Stimulated activated CD8-positive, alpha-beta memory T cell treated with anti-CD3 and anti-CD28 coated beads, Interleukin-15, amount 100 ng/mL, for 4 hours (primary cell): ENCODE results near the gene CIART.
"Not testable (repeated sequence)": the region's sequence is repeated elsewhere in the genome, so short reads cannot be mapped to it uniquely, and the experiment has no call there.

Experiments
- DNase-seq, 2 donors: peaks; one replicate each; pipeline ENCODE4 v3.0.0-alpha.2; 2020; ENCODE audit warnings: low read depth in 2 of 2

The CIART gene

DNA sequence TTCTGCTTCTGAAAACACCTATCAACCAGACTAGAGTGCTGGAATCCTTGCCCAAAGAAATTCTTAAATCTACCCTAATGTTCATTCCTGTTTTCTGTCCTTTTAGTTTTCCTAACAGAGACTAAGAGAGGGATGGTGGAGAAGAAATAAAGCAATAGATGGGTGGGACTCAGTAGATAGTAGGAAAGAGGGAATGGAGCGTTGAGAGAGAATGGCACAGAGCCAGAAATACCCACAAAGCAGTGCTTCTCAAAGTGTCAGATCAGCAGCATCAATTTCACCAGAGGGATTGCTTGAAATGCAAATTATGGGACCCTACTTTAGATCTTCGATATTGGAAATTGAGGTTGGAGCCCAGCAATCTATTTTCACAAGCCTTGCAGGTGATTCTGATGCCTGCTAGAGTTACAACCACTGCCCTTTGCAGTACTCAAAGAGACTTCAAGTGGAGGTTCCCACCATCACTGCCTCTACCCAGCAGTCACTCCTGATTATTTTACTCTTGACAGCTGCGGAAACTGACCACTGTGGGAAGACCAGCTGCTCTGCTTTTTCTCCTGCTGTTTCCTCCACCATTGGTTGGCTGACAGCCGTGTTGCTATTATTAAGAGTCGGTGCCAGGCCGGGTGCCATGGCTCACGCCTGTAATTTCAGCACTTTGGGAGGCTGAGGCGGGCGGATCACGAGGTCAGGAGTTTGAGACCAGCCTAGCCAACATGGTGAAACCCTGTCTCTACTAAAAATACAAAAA, 27.6 kb downstream of the CIART start:
- no peak for DNase-seq

DNA sequence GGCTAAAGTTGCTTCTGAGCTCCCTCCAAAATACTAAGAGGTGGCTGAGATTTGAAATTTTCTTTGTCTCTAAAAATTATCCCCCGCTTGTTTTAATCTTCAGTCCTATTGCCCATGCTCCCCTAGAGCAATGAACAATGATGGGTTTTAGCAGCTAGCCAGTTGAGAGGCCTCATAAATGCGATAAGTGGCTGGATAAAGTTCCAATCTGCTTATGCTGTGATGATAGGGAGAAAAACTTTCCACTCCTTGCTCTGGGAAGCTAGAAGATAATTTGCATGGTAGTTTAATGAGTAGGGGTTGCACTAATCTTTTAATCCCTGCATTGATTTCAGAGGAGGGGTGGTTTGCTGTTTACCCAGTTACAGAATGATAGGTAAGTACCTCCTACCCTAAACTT, 29.4 kb downstream of the CIART start:
- no peak for DNase-seq

DNA sequence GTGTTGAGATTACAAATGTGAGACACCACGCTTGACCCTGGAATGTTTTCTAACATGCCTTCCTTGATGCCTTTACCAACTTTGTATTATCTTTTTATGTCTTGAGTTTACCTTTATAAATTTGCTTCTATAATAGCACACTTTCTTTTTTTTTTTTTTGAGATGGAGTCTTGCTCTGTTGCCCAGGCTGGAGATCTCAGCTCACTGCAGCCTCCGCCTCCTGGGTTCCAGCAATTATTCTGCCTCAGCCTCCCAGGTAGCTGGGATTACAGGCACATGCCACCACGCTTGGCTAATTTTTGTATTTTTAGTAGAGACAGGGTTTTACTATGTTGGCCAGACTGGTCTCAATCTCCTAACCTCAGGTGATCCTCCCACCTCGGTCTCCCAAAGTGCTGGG, 32.3 kb downstream of the CIART start:
- DNase-seq: not testable (repeated sequence)

DNA sequence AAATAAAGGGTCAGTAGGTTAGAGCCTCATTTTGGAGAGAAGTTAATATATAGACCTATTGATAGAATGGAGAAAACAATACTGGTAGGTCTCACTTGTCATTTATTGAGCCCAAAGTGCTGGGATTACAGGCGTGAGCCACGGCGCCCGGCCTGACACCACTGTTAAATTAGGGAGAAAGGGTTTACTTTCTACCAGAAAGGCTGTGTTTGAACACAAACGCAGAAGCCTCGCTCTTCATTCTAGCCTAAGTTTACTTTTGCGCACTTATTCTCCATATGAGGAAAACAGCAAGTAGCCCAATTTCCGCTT, 38.3 kb downstream of the CIART start:
- no peak for DNase-seq

DNA sequence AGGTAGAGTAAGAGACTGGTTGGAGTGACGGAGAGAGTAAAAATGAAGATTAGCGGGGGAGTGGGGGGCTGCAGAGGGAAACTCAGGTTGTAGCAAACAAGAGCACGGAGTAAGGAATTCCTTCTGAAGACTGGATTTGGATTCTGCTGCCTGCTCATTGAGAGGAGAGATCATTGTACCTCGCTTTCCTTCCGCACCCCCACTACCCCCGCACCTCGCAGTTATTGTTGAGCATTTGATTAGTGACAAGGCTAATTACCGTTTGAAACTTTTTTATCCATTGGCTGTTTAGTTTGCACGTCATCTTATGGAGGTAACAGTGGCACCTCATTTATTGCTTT, 39.4 kb downstream of the CIART start:
- DNase-seq: peak in 1 of 2 donors; percentile 1

DNA sequence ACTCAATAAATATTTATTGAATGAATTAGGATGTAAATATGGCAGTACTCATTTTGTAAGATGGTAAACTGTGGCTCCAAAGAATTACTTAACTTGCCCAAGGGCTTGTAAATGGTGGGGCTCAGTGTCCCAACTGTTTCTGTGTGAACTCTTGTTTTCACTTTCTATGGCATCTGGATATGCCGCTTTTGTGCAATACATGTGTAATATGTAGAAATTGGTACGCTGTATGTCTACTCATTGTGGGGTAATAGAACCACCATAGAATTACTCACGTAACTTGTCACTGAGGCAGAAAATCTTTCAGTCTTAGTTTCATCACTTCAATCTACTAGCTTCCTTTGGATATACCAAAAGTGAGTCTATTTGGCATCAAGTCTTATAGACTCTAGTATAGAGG, 40.0 kb downstream of the CIART start:
- no peak for DNase-seq

- no peak for DNase-seq
Observed at GRCh38 chr1:150332651-150333290, 50.4 kb downstream of the CIART start.
